Fibroblast of the aortic adventitia (primary cell): ENCODE results near the gene RPS6KA2. TPM values are rescaled to one million over a fixed set of nuclear protein-coding genes. Genes with fewer than 3 reads are reported as not detected.

ENCODE experiments used
- DNase-seq: peaks from one replicate; pipeline ENCODE4 v3.0.0-alpha.2; 2010; ENCODE audit warnings: low read depth
- H3K4me3 ChIP-seq: 2 replicates; pipeline ENCODE4 v1.5.1; 2011; ENCODE audit warnings: low read depth, mild to moderate bottlenecking, control low read depth, low read length, moderate library complexity
- CTCF ChIP-seq: IDR thresholded peaks from 2 replicates; pipeline ENCODE4 v1.5.1; 2011; ENCODE audit warnings: mild to moderate bottlenecking, low read length, control low read depth, inconsistent platforms; ENCODE audit not compliant: insufficient read depth
- total RNA-seq: library from RNA; depleted of rRNA; stranded (reverse); fragments of >200 nt; gene quantifications from 2 replicates; pipeline ENCODE4 v1.2.3, GENCODE V29; 2012; ENCODE audit warnings: low replicate concordance

Gene RPS6KA2
- total RNA-seq, 1 donor: 89.7 TPM

GRCh38 chr6:166552600-166552999 lies 74.5 kb downstream of the RPS6KA2 start:
- DNase-seq: no peak
- H3K4me3 ChIP-seq: no peak overlapping the region
- TF ChIP-seq CTCF: no peak

GRCh38 chr6:166551754-166552495 lies 75.1 kb downstream of the RPS6KA2 start:
- no peak overlapping the region for H3K4me3 ChIP-seq
- no peak for TF ChIP-seq CTCF
- DNase-seq: no peak

- no peak for TF ChIP-seq CTCF
- DNase-seq: no peak
- H3K4me3 ChIP-seq: no peak overlapping the region
Measured at GRCh38 chr6:166546653-166547052, 80.4 kb downstream of the RPS6KA2 start.

- DNase-seq: no peak
- H3K4me3 ChIP-seq: no peak overlapping the region
- TF ChIP-seq CTCF: no peak
Measured at GRCh38 chr6:166545156-166546034, 81.7 kb downstream of the RPS6KA2 start.

GRCh38 chr6:166544296-166544605 lies 82.8 kb downstream of the RPS6KA2 start:
- no peak for DNase-seq
- no peak for TF ChIP-seq CTCF
- H3K4me3 ChIP-seq: no peak overlapping the region

GRCh38 chr6:166543603-166544295 lies 83.3 kb downstream of the RPS6KA2 start:
- no peak for TF ChIP-seq CTCF
- DNase-seq: no peak
- no peak overlapping the region for H3K4me3 ChIP-seq
